KOPT-K1 (cell line): ENCODE data around the gene EIF3J.

Source experiments
- H3K27ac ChIP-seq: fragments of 200-600 bp; sonication (generic); 2 replicates; pipeline ENCODE4 v1.5.1; 2016; ENCODE audit warnings: antibody characterized with exemption, mild to moderate bottlenecking, low read depth, low read length; ENCODE audit not compliant: poor library complexity, severe bottlenecking
- H3K36me3 ChIP-seq: fragments of 200-600 bp; sonication (generic); 2 replicates; pipeline ENCODE4 v1.5.1; 2017; ENCODE audit warnings: antibody characterized with exemption, mild to moderate bottlenecking, low read length, moderate library complexity; ENCODE audit not compliant: insufficient read depth
- H3K9me3 ChIP-seq: fragments of 200-600 bp; sonication (generic); 2 replicates; pipeline ENCODE4 v1.5.1; 2017; ENCODE audit warnings: antibody characterized with exemption, low read length, mild to moderate bottlenecking; ENCODE audit not compliant: insufficient read depth, poor library complexity, severe bottlenecking

EIF3J gene

GRCh38 chr15:44596511-44597010 is 59.6 kb downstream of the EIF3J start:
- Histone ChIP-seq H3K9me3 (no peaks in the 10 kb centered on the region), H3K36me3 (peaks cover 79% of the 10 kb centered on the region)

GRCh38 chr15:44598066-44598465 is 61.1 kb downstream of the EIF3J start:
- Histone ChIP-seq H3K36me3 (peaks cover 82% of the 10 kb centered on the region), H3K9me3 (no peaks in the 10 kb centered on the region), H3K27ac (no peak overlapping the region)

More at GRCh38 chr15:44596511-44597010, 59.6 kb downstream of the EIF3J start:
- no peak overlapping the region for H3K27ac ChIP-seq

GRCh38 chr15:44598892-44599291 is 61.9 kb downstream of the EIF3J start:
- H3K9me3 ChIP-seq = no peaks in the 10 kb centered on the region
- H3K36me3 ChIP-seq = peaks cover 81% of the 10 kb centered on the region
- no peak overlapping the region for H3K27ac ChIP-seq

GRCh38 chr15:44603126-44603525 is 66.2 kb downstream of the EIF3J start:
- Histone ChIP-seq H3K36me3 (peaks cover 81% of the 10 kb centered on the region), H3K27ac (no peak overlapping the region), H3K9me3 (no peaks in the 10 kb centered on the region)

GRCh38 chr15:44606740-44607139 is 69.8 kb downstream of the EIF3J start:
- Histone ChIP-seq H3K27ac (no peak overlapping the region), H3K9me3 (no peaks in the 10 kb centered on the region), H3K36me3 (peaks cover 79% of the 10 kb centered on the region)
